GM12874 (cell line): ENCODE measurements around the gene SVBP.

ENCODE experiments used
- TF ChIP-seq, protein P1 (sequence below): IDR thresholded peaks from 2 replicates; pipeline ENCODE4 v1.5.1; 2011; ENCODE audit warnings: low read depth, mild to moderate bottlenecking, control low read depth, low read length, moderate library complexity; ENCODE audit not compliant: insufficient read depth

SVBP gene

DNA sequence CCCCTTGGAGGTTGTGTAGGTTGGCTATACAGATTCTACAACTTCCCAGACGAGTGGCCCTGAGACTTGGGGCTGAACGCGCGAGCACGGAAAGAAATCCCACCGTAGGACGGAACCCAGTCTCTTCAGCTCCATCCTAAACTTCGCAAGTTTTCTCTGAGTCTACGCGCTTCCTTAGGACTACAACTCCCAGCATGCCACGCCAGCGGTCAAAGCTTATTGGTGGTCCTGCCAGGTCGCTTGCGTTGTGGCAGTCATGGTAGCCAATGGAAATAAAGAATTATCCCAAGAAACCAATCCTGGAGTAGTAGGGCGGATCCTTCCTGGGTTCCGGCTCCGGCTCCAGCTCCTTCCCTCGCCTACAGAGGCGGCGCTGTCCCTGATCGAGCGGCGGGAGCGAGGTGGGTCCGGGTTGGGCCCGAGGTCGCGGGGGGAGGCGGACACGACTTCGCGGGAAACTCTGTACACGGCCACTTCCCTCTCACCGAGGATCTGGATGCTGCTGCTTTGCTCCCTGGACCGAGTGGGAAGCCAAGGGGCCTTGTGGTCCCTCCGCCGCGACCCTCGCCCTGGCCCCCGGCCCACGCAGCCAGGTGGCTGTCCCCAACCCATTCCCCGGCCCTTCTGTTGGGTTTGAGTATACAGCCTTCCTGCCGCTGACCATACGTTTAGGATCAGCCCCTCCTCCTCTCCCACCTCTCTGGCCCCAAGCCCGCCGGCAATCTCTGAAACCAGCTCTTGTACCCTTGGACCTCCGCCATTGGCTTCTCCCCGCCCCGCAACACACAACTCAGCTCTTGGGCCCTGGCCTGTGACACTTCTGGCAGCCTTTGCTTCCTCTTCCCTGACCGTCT is 29.3 kb upstream of the SVBP start, which contains the start of gene ZNF691:
Gene ZNF691 (plus strand): TSS at position 357 of the 854 bp plus-strand sequence. CDS start 3,046 bp downstream, outside the sequence.
- TF ChIP-seq, protein P1, sequence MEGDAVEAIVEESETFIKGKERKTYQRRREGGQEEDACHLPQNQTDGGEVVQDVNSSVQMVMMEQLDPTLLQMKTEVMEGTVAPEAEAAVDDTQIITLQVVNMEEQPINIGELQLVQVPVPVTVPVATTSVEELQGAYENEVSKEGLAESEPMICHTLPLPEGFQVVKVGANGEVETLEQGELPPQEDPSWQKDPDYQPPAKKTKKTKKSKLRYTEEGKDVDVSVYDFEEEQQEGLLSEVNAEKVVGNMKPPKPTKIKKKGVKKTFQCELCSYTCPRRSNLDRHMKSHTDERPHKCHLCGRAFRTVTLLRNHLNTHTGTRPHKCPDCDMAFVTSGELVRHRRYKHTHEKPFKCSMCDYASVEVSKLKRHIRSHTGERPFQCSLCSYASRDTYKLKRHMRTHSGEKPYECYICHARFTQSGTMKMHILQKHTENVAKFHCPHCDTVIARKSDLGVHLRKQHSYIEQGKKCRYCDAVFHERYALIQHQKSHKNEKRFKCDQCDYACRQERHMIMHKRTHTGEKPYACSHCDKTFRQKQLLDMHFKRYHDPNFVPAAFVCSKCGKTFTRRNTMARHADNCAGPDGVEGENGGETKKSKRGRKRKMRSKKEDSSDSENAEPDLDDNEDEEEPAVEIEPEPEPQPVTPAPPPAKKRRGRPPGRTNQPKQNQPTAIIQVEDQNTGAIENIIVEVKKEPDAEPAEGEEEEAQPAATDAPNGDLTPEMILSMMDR: peak; percentile 36; the same call in 1 of the 2 replicates

DNA sequence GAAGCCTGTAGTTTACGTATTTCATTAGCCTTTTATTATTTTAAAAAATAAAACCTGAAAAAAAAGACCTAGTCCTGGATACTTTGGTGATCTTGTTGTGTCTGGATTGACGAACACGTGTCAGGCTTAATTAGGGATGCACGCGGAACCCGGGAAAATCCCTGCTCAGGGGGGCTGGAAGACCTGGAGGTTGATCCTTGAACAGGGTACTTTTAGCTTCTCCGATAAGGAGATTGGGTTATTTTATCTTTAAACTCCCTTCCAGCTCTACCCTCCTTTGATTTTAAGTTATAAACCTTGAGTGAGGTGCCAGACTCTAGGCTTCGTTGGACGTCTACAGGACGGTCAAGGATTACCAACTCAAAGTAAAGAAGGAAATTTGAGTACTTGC is 28.7 kb upstream of the SVBP start:
- TF ChIP-seq, protein P1: no peak

GRCh38 chr1:42845193-42845592 is 28.0 kb upstream of the SVBP start:
- TF ChIP-seq, protein P1: no peak

GRCh38 chr1:42844592-42845140 is 27.5 kb upstream of the SVBP start:
- TF ChIP-seq, protein P1: no peak

- TF ChIP-seq, protein P1: no peak
Measured at GRCh38 chr1:42841440-42842147, 24.4 kb upstream of the SVBP start.

DNA sequence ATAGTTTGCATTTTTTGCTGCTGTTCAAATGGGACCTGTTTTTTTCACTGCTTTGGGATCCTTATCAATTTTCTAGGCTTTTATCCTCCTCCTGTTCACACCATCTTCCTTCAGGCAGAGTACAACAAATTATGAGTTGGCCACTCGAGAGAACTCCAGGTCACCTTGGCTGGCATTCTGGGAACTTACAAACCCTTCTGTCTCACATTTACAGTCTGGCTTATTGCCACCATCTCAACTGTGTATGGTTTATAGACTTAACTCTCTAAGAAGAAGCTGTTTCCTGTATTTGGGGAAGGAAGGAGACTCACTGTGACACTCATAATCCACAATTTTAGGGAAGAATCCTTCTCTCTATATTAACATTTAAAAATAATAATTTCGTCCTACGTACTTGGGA is 23.8 kb upstream of the SVBP start:
- TF ChIP-seq, protein P1: no peak
